T47D (cell line): Measurements from ENCODE around the gene SEBOX.

ENCODE experiments used
- DNase-seq, 2 experiments: peaks; one replicate each; pipeline versions ENCODE4 v3.0.0 to v3.0.0-alpha.2; 2011 to 2012; ENCODE audit warnings: low read depth in 1 of 2, low spot score in 1 of 2
- JUND ChIP-seq: IDR thresholded peaks from 2 replicates; pipeline ENCODE4 v1.6.1; 2012; ENCODE audit warnings: low read depth
- in situ Hi-C: cut with HindIII; loops from 2 replicates; pipeline ENCODE4 v1.10.0; 2016; ENCODE audit warnings: low sequenced_read_pairs, low pct_unique_long_range_greater_than_20kb

The SEBOX gene

DNA sequence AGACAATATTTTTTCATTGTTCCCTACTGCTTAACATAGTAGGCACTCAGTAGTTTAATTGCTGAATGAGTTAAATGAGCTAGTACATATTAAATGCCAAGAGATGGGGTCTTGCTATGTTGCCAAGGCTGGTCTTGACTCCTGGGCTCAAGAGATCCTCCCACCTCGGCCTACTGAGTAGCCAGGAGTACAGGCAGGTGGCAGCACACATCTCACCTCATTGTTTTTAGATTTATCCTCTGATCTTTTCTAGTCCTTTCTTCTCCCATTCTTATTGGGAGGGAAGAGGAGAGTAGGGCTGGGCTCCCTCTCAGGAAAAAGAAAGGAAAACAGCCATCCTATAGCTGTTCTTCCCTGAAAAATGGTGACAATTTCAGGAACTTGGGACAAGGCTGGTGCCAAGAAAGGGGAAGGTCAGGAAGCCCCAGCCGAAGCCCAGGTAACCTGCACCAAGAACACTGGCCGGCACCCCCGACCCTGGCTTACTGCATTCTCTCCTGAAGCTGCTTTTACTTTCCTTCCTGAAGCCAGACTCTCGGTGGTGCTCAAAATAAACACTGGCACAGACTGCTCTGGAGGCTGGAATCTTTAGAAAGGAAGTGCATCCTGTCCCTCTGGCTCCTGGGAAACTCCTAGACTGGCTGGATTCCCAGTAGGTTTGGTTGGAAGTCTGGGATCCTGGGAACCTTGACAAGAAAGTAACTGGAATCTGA, 26.8 kb downstream of the SEBOX start:
- in situ Hi-C loops = no loop called here
- TF ChIP-seq JUND = no peak
- DNase-seq = no peak

DNA sequence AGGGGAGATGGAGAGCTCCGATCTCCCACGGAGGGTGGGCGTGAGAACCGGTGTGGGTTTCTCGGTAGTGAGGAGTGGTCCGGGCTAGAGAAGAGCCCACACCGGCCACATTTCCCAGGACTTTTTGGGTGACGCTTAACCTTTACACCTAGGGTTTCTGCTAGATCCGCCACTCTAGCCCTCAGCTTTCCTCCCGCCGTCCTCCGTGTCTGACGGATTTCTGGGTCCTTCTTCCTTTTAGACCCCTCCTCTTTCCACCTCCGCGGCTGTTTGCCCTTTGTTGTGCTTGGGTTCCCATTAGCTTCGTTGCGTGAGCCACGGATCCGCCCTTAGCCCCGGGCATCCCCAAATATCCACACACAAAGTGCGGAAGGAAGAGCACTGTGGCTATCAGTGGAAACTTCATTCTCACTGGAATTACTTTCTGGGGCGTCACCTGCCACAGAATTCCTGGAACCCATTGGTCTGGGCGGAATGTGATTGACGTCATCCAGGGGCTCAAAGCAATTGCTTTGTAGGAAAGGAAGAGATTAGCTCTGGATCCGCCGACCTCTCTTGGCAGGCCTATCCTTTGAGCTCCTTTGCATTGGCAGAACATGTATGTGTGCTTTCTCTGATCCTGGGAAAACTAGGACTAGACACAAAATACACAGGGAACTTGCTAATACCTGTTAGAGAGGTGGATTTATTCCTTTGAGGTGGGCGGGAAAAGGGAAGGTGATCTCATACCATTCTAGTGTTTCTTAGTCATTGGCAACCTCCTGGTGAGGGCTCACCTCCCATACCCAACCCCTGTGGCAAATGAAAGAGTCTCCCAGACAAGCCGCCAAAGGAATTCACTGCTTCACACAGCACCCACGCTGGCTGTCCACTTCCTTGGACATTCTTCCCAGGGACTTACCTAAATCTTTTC, 28.8 kb downstream of the SEBOX start:
- peak in 1 of 2 experiments; percentile 69 for DNase-seq
- no peak for TF ChIP-seq JUND
- in situ Hi-C loops = no loop called here

DNA sequence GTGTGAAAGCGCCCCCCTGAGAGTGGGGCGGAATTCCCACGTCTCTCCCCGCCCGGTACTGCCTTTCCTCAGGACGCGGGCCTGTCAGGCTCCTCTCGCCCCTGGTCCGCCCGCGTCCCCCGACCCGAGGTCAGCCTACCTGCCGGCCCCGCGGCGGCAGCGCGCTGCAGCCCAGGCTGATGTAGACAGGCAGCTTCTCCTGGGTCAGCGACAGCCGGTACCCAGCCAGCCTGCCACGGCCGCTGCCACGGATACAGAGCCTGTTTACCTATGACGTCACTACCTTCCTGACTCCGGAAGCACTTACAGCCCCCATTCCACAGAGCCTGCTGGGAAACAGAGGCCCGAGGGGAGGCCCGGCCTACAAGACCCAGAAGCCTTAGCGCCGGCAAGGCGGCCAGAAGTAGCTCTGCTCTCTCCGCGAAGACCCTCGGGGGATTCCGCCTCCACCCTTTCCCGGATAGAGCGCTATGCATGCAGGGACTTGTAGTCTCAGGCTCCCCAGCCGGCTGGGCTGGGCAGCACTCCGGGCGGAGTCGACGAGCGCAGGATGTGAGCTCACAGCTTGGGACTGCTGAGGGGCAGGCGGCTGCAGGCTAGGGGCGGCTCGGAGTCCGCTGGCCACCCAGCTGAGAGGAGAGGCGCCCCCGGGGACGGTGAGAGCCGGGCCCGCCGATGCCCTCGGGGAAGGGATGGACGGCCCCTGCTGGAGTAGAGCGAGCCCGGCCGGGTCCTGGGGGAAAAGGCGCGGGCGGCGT, 29.6 kb downstream of the SEBOX start, which contains the start of the genes IFT20 and TNFAIP1:
Gene IFT20, minus strand, starts transcription at position 272 of the 758 bp plus-strand sequence. CDS start 3,487 bp downstream, outside the sequence.
Gene TNFAIP1, plus strand, starts transcription at position 561 of the 758 bp plus-strand sequence. CDS start 3,761 bp downstream, outside the sequence.
- DNase-seq = peak; percentile 94 to 100
- peak; percentile 56; the same call in 1 of the 2 replicates for TF ChIP-seq JUND
- in situ Hi-C loops = no loop called here

DNA sequence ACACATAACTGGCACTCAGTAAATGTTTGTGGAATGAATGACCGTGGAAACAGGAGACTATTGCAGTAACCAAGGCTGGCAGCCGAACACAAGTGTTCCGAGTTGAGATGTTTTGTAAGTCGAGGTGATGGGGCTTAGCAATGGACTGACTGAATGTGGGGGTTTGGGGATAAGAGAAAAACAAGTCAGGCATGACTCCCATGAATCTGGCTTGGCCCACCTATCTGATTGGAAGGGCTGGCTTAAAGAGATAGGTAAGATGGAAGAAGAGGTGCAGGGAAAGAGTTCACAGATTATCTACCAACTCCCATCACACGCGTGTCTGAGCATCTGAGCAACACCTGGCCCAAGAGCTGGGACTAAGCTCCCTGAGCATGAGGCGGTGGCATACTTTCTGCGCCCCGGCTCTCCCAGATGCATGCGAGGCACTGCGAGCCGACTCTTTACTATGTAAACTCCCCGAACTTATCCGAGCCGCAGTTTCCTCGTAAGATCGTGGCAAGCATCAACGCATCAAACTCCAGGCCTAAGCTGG, 30.3 kb downstream of the SEBOX start:
- no peak for DNase-seq
- in situ Hi-C loops = no loop called here

DNA sequence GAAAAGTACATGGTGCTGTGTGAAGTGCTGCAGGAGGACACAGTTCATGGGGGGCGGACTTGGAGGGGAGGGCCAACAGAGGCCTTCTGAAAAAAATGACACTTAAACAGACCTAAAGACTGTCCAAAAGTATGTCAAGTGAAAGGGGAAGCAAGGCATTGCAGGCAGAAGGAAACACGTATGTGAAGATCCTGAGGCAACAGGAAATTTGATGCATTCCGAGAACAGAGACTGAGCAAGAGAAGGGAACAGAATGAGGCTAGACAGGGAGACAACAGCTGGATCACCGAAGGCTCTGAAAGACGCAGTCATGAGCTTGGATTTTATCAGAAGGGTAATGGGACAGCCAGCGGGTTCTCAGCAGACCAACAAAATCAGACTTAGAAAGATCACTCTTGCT, 30.8 kb downstream of the SEBOX start:
- TF ChIP-seq JUND = no peak

More for the DNA sequence above, 30.3 kb downstream of the SEBOX start:
- TF ChIP-seq JUND = no peak

DNA sequence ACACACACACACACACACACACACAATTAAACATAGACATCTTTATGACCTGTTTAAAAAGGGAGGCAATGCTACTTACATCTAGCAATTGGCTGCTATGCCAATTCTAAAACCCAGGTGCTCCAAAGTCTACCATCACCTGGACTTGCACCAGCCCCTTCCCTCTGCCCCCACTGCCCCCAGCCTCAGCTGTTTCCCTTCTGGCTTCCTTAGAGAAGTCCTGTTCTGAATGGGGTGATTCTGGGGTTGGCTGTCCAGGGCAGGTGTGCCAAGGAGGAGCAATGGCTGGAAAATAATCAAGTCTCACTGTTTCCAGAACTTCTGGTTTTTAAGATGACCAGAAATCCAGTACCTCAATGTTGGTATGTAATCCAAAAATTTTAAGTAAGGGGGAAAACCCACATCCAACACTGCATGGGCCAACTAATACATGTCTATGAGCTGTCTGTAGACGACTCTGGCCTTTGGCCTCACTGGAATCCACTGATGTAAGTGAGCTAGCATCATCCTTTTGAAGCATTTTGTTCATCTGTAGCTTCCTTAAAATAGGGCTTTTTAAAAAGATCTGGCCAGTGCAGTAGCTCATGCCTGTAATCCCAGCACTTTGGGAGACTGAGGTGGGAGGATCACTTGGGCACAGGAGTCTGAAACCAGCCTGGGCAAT, 31.8 kb downstream of the SEBOX start:
- no peak for DNase-seq
- in situ Hi-C loops = no loop called here
- TF ChIP-seq JUND = no peak

More for the DNA sequence above, 30.8 kb downstream of the SEBOX start:
- DNase-seq = no peak
- in situ Hi-C loops = no loop called here

DNA sequence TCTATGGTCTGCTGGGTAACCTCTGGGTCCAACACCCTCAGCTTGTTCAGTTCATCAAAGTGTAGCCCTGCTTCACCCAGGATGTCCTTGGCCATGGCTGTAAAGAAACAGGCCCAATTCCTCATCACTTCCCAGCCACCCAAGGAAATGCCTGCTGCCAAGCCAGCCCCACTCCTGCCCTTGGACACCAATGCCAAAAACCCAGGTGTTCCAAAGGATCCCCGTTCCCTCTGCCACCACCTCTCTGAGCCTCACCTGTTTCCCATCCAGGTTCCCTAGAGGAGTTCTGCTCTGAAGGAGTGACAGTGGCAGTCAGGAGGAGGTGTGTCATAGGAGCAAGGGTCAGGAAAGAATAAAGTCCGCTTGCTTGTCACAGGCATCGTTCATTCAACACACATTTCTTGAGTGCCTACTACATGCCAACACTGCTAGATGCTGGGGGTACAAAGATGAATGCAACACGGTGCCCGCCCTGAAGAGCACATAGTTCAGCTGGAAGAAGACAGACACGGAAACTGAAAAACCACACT, 33.0 kb downstream of the SEBOX start:
- no peak for DNase-seq
- no peak for TF ChIP-seq JUND
- in situ Hi-C loops = no loop called here

DNA sequence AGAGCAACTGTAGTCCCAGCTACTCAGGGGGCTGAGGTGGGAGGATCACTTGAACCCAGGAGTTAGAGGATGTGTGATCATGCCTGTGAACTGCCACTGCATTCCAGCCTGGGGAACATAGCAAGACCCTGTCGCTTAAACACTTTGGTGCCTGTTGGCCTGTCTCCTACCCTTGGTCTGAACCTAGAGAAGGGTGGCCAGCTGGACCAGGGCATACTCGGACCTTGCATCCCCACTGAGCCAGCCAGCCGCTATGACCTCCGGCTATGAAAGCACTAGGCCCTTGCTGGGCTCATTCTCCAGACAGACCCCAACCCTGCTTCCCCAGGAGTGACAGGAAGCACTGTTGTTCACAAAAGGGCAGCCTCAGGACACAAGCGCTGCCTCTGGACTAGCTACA, 34.3 kb downstream of the SEBOX start:
- TF ChIP-seq JUND = no peak
- in situ Hi-C loops = no loop called here
- DNase-seq = no peak

DNA sequence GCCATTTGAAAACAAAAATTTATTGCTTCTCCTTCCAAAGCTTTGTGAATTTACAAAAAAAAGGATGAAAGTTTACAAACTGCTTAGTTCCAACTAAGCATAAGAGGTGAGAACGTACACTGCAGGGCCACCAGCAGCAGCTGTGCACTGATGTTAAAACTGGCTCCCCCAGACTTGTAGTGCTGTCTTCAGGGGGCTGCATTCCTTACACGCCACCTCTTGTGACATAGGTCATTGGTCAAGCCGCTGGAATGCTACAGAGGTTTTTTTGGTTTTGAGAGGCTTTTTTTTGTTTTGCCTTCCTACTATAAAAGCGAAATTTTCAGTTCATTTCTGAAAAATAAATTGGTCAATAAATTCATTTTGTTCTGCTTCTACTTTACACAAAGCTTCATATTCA, 36.7 kb downstream of the SEBOX start:
- no peak for DNase-seq
- in situ Hi-C loops = no loop called here
- no peak for TF ChIP-seq JUND

DNA sequence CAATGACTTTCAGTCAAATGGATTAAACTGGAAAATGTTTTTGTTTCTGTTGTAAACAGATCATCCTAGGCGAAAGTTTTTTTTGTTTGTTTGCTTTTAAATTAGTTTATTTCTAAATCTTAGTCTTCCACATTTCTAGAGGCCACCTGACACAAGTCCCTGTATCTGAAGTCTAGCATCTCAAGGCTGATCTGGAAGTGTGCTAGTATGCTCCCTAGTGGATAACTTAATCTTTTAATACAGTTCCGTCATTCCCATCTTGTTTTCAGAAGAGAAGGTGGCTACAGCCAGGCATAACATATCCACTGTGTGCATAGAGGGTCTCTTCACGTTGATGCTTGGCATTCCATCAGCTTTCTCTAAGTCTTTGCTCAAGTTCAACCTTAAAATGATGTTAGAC, 37.3 kb downstream of the SEBOX start:
- TF ChIP-seq JUND = no peak
- in situ Hi-C loops = no loop called here
- DNase-seq = peak; percentile 36 to 52

DNA sequence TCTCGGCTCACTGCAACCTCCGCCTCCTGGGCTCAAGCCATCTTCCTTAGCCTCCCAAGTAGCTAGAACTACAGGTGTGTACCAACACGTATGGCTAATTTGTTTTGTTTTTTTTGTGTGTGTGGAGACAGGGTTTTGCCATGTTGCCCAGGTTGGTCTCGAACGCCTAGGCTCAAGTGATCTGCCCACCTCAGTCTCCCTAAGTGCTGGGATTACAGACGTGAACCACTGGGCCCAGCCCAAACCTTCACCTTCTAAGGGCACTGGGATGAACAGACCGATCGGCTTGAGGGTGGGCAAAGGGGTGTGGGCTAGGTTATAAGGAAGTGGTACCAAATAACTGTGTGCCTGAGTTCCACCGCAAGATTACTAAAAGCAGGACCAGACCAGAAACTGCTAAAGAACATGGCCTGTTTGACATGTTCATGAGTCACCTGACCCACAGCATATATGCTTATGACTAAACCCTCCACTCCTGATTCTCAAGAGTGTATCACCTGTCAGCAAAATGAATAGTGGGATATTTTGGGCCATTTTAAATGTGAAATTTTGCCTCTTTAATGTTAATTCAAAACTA, 37.9 kb downstream of the SEBOX start:
- in situ Hi-C loops = no loop called here
- no peak for TF ChIP-seq JUND
- no peak for DNase-seq
